HEK293 (cell line): ENCODE data around the gene ASPHD1.

ENCODE experiments used
- BCL6B ChIP-seq: fragments of 450-650 bp; formaldehyde crosslinking; IDR thresholded peaks from 2 replicates; pipeline ENCODE4 v1.5.1; 2017; ENCODE audit warnings: missing biosample characterization, missing genetic modification characterization
- GLIS1 ChIP-seq: fragments of 450-650 bp; formaldehyde crosslinking; IDR thresholded peaks from 2 replicates; pipeline ENCODE4 v1.5.1; 2016; ENCODE audit warnings: missing biosample characterization, missing genetic modification characterization
- KLF8 ChIP-seq: fragments of 450-650 bp; formaldehyde crosslinking; IDR thresholded peaks from 2 replicates; pipeline ENCODE4 v1.5.1; 2016; ENCODE audit warnings: missing biosample characterization, missing genetic modification characterization
- KLF9 ChIP-seq: fragments of 450-650 bp; formaldehyde crosslinking; IDR thresholded peaks from 2 replicates; pipeline ENCODE4 v1.5.1; 2016; ENCODE audit warnings: missing biosample characterization, missing genetic modification characterization, low read depth
- PATZ1 ChIP-seq: fragments of 450-650 bp; formaldehyde crosslinking; IDR thresholded peaks from 2 replicates; pipeline ENCODE4 v1.5.1; 2016; ENCODE audit warnings: missing biosample characterization, missing genetic modification characterization
- PRDM10 ChIP-seq: fragments of 450-650 bp; formaldehyde crosslinking; IDR thresholded peaks from 2 replicates; pipeline ENCODE4 v1.5.1; 2016; ENCODE audit warnings: missing biosample characterization, missing genetic modification characterization
- SCRT1 ChIP-seq: fragments of 450-650 bp; formaldehyde crosslinking; IDR thresholded peaks from 2 replicates; pipeline ENCODE4 v1.5.1; 2016; ENCODE audit warnings: missing biosample characterization, missing genetic modification characterization, borderline replicate concordance
- SCRT2 ChIP-seq: fragments of 450-650 bp; formaldehyde crosslinking; IDR thresholded peaks from 2 replicates; pipeline ENCODE4 v1.5.1; 2016; ENCODE audit warnings: missing biosample characterization, missing genetic modification characterization
- SP2 ChIP-seq: fragments of 450-650 bp; formaldehyde crosslinking; IDR thresholded peaks from 2 replicates; pipeline ENCODE4 v1.5.1; 2016; ENCODE audit warnings: missing biosample characterization, missing genetic modification characterization
- TCF7L2 ChIP-seq: IDR thresholded peaks from 2 replicates; pipeline ENCODE4 v1.6.1; 2011; ENCODE audit warnings: low read depth, mild to moderate bottlenecking, inconsistent platforms, low read length, moderate library complexity, borderline replicate concordance
- WT1 ChIP-seq: fragments of 450-650 bp; formaldehyde crosslinking; IDR thresholded peaks from 2 replicates; pipeline ENCODE4 v1.5.1; 2016; ENCODE audit warnings: missing biosample characterization, missing genetic modification characterization
- ZBTB26 ChIP-seq: fragments of 450-650 bp; formaldehyde crosslinking; optimal IDR thresholded peaks from 2 replicates; pipeline ENCODE3; 2016; ENCODE audit warnings: missing biosample characterization, mild to moderate bottlenecking, missing genetic modification characterization
- ZBTB7A ChIP-seq: fragments of 450-650 bp; formaldehyde crosslinking; IDR thresholded peaks from 2 replicates; pipeline ENCODE4 v1.5.1; 2016; ENCODE audit warnings: low read depth, missing biosample characterization, missing genetic modification characterization
- ZNF114 ChIP-seq: fragments of 450-650 bp; formaldehyde crosslinking; IDR thresholded peaks from 2 replicates; pipeline ENCODE4 v1.5.0; 2017; ENCODE audit warnings: missing biosample characterization, missing genetic modification characterization
- ZNF16 ChIP-seq: fragments of 450-650 bp; formaldehyde crosslinking; IDR thresholded peaks from 2 replicates; pipeline ENCODE4 v1.5.1; 2016; ENCODE audit warnings: low read depth, missing biosample characterization, missing genetic modification characterization
- ZNF2 ChIP-seq: fragments of 450-650 bp; formaldehyde crosslinking; IDR thresholded peaks from 2 replicates; pipeline ENCODE4 v1.5.1; 2016; ENCODE audit warnings: missing biosample characterization, missing genetic modification characterization
- ZNF23 ChIP-seq: fragments of 450-650 bp; formaldehyde crosslinking; IDR thresholded peaks from 2 replicates; pipeline ENCODE4 v1.5.1; 2016; ENCODE audit warnings: missing biosample characterization, missing genetic modification characterization, borderline replicate concordance
- ZNF335 ChIP-seq: fragments of 450-650 bp; formaldehyde crosslinking; conservative IDR thresholded peaks from 2 replicates; pipeline ENCODE4 v1.5.1; 2016; ENCODE audit warnings: missing biosample characterization, missing genetic modification characterization
- ZNF366 ChIP-seq: fragments of 450-650 bp; formaldehyde crosslinking; conservative IDR thresholded peaks from 2 replicates; pipeline ENCODE4 v1.5.1; 2016; ENCODE audit warnings: missing biosample characterization, missing genetic modification characterization
- ZNF404 ChIP-seq: fragments of 450-650 bp; formaldehyde crosslinking; IDR thresholded peaks from 2 replicates; pipeline ENCODE4 v1.5.1; 2017; ENCODE audit warnings: missing biosample characterization, missing genetic modification characterization
- ZNF600 ChIP-seq: fragments of 450-650 bp; formaldehyde crosslinking; IDR thresholded peaks from 2 replicates; pipeline ENCODE4 v1.5.1; 2016; ENCODE audit warnings: missing biosample characterization, missing genetic modification characterization
- ZNF610 ChIP-seq: fragments of 450-650 bp; formaldehyde crosslinking; IDR thresholded peaks from 2 replicates; pipeline ENCODE4 v1.5.1; 2016; ENCODE audit warnings: missing biosample characterization, missing genetic modification characterization, borderline replicate concordance
- ZNF623 ChIP-seq: fragments of 450-650 bp; formaldehyde crosslinking; IDR thresholded peaks from 2 replicates; pipeline ENCODE4 v1.5.1; 2016; ENCODE audit warnings: missing biosample characterization, missing genetic modification characterization
- ZNF629 ChIP-seq: fragments of 450-650 bp; formaldehyde crosslinking; IDR thresholded peaks from 2 replicates; pipeline ENCODE4 v1.5.1; 2017; ENCODE audit warnings: missing biosample characterization, missing genetic modification characterization
- ZNF645 ChIP-seq: fragments of 450-650 bp; formaldehyde crosslinking; IDR thresholded peaks from 2 replicates; pipeline ENCODE4; 2016; ENCODE audit warnings: missing biosample characterization, missing genetic modification characterization
- ZSCAN23 ChIP-seq: fragments of 450-650 bp; formaldehyde crosslinking; IDR thresholded peaks from 2 replicates; pipeline ENCODE4 v1.5.1; 2016; ENCODE audit warnings: missing biosample characterization, missing genetic modification characterization
- TF ChIP-seq, protein P1 (sequence below): fragments of 450-650 bp; formaldehyde crosslinking; IDR thresholded peaks from 2 replicates; pipeline ENCODE4 v1.5.1; 2016; ENCODE audit warnings: missing biosample characterization, missing genetic modification characterization

The ASPHD1 gene

DNA sequence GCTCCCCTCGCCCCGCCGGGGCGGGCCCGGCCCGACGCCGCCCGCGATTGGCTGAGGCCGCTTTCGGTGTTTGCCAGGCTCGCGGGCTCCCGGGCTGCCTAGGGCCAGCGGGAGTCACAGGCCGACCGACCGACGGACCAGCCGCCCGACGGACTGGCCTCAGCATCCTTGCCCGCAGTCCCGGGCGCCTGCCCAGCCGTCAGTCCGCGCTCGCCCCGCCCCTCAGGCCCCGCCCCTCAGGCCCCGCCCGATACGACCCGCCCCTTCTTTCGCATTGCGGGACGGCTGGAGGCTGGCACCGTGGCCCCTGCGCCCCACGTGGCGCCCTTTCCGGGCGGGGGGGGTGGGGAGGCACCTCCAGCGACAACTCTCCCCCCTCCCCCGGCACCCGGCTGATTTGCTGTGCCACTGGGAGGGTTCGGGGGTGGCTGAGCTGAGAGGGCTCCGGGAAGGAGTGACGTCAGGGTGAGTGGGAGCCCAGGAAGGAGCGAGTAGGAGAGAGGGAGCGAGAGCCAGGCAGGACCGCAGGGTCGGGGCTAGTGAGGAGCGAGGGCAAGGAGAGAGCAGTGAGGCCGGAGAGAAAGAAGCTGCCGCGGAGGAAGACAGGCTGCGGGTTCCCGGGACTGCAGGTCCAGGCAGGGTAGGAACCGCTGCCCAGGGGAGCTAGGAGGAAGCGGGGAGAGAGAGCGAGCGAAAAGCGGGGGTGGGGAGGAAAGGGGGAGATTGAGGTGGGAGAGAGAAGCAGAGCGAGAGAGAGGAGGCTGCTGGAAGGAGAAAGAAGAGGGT lies at the start of gene ASPHD1 (continued):
- TF ChIP-seq PRDM10 (no peak; the same call in 1 of the 2 replicates), ZNF2 (peak; percentile 86), WT1 (tag by site-specific recombination) (no peak), ZNF623 (tag by site-specific recombination) (no peak), ZNF114 (tag by site-specific recombination) (0 out of 2 replicates have a peak, but pooled peaks have one; percentile 38), TCF7L2 (no peak), ZSCAN23 (0 out of 2 replicates have a peak, but pooled peaks have one; percentile 48), ZNF404 (tag by site-specific recombination) (no peak), ZNF610 (tag by site-specific recombination) (no peak), SP2 (peak; percentile 72), ZNF629 (tag by site-specific recombination) (peak; percentile 93), ZBTB7A (tag by site-specific recombination) (peak; percentile 75; the same call in 1 of the 2 replicates), SCRT1 (no peak), ZNF600 (peak; percentile 99), ZNF645 (tag by site-specific recombination) (peak; percentile 88; the same call in 1 of the 2 replicates), ZNF335 (peak; percentile 57), ZNF366 (tag by site-specific recombination) (peak; percentile 98), KLF9 (tag by site-specific recombination) (peak; percentile 84), BCL6B (tag by site-specific recombination) (no peak), ZNF16 (peak; percentile 93), ZNF23 (tag by site-specific recombination) (no peak), SCRT2 (tag by site-specific recombination) (no peak), GLIS1 (peak; percentile 87), KLF8 (peak; percentile 77; the same call in 1 of the 2 replicates), ZBTB26 (tag by site-specific recombination) (peak; percentile 39), PATZ1 (tag by site-specific recombination) (peak; percentile 97)
- TF ChIP-seq, protein P1, sequence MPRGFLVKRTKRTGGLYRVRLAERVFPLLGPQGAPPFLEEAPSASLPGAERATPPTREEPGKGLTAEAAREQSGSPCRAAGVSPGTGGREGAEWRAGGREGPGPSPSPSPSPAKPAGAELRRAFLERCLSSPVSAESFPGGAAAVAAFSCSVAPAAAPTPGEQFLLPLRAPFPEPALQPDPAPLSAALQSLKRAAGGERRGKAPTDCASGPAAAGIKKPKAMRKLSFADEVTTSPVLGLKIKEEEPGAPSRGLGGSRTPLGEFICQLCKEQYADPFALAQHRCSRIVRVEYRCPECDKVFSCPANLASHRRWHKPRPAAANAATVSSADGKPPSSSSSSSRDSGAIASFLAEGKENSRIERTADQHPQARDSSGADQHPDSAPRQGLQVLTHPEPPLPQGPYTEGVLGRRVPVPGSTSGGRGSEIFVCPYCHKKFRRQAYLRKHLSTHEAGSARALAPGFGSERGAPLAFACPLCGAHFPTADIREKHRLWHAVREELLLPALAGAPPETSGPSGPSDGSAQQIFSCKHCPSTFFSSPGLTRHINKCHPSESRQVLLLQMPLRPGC (tag by site-specific recombination), result 0 out of 2 replicates have a peak, but pooled peaks have one; percentile 39
